ENCODE measurements around the gene IPO8.

The IPO8 gene

DNA sequence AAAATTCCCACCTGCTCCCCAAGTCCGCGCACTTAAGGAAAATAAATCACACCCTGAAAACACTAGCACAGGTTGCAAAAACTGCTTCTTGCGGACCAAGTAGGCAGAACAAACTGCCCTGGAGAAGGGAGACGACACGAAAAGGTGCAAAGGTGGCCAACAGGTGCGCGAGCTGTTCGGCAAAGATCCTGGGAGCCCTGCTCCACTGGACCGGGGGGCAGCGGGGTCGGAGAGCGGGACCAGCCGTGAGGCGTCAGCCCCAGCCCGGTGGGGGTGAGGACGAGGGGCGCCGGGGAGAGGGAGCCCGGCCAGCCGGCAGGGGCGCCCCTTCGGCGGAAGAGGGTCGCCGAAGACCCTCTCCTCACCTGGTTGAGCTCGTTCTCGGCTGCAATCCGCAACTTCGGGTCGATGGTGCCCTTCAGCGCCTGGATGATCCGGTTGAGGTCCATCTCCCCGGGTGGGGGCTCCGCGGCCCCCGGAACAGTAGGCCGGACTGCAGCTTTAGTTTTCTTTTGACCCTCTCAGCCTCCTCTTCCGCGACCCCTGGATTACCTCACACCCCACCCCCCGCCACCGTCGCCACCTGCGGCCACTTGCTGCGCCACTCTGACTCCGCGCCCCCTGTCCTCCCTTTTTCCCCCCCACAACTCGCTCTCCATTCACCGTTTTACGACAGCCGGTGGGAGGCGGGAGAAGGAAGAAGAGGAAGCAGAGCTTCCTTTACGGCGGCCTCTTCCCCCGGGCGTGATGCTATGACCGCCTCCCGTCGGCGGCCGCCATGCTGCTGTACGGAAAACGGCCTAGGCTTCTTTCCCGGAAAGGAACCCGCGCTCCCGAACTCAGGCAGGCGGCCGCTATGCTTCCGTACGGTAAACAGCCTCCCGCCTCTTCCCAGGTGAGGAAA is at the start of gene IPO8:
Gene IPO8 (minus strand): TSS at position 671 of the 904 bp plus-strand sequence. CDS start 222 bp downstream, at position 449.
- peak; percentile 78 to 79 for DNase-seq (ENCODE audit: low read depth in 2 of 2)

DNA sequence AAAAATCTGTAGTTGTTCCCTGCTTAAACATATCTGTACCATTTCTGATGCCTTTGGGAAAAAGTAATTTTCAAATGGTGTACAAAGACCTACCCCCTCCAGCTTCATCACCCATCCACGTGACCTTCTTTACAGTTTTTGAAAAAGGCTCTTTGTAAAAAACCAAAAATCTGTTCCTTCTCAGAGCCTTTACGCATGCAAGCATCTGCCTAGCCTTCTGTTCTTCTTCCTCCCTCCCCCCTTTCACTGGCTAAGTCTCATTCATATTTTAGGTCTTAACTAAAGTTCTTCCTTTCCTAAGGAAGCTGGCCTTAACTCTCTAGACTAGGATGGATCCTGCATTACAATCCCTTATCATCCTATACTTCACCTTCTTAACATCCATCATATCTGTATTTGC is 48.7 kb upstream of the IPO8 start:
- no peak for DNase-seq (ENCODE audit: low read depth in 2 of 2)

DNA sequence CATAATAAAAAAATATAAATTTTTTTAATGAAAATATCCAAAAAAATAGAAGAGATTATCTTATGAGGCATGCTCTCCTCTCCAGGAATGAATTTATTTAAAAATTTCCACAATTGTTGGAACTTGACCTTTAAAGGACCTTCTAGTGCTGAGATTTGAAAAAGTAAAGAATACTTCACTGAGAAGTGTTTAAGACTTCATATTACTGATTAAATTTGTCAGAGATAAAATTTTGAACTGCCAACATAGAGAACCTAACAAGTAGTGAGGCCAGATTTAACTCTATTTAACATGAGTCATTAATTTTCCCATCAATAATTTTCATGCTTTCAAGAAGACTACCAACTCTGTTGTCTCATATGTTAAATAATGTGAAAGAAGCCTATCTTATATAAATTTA is 44.6 kb upstream of the IPO8 start:
- DNase-seq (ENCODE audit: low read depth in 2 of 2) = no peak

DNA sequence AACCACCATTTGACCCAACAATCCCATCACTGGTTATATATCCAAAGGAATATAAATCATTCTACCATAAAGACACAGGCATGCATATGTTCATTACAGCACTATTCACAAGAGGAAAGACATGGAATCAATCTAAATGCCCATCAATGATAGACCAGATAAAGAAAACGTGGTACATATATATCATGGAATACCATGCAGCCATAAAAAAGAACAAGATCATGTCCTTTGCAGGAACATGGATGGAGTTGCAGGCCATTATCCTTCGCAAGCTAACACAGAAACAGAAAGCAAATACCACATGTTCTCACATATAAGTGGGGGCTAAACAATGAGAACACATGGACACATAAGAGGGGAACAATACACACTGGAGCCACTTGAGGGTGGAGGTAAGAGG is 43.4 kb upstream of the IPO8 start:
- no peak for DNase-seq (ENCODE audit: low read depth in 2 of 2)

DNA sequence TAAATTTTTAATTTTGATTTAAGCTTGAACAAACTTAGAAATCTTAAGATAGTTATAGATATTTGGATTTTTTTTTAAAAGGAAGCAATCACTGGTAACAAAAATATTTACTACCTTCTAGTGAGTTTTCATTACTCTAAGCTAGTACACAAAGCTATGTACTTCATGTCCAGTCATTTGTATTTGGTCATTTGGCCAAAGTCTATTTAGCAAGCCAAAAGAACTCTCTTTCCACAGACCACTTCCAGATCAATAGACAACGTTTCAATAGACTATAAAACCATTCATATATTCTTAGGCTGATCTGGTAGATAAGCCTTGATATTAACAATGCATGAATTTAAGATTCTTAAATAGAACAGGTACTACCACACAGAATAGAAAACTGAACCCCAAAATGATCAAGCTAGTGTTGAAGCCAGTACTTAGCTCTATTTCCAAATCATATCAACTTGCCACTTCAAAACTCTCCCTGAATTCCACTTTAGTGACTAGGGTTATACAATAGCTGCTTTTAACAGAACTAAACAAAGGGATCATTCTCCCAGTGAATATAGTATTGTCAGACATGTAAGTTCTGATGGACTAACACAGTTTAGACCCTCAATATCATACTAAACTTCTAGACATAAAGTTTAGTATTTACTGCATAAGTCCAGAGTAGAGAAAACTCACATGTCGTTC is 37.4 kb upstream of the IPO8 start:
- no peak for DNase-seq (ENCODE audit: low read depth in 2 of 2)

DNA sequence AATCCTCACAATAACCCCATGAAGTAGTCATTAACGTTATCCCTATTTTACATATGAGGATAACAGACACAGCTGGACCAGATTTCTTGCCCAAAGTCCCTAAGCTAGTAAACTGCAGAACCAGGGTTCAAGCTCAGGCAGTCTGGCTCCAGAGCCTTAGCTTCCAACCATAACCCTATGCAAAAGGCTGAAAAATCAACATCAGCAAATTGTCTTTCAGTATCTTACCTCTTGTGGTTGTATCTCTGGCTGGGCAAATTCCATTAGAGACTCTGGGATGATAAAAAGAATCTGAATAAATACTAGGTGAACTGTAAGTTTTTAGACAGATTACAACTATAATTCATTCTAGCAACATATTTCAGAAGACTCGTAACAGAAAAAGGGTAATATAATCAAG is 34.3 kb upstream of the IPO8 start:
- no peak for DNase-seq (ENCODE audit: low read depth in 2 of 2)

DNA sequence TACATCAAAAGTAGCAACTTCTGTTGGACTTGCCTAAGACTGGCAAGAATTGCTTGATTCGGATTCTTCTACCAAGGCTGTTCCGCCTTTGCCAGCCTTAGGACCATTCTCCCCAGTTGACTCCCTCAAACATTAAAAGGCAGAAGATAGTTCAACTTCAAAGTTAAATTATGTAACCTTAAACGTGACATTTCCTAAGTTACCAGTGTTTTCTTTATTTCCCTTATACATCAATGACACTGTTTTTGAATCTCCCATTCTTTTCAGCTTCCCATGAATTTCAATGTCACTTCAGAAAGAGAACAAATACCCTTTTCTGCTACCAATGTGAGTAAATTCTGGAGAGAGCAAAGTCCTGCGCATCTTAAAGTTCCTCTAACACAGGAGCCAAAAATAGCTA is 33.9 kb upstream of the IPO8 start:
- DNase-seq (ENCODE audit: low read depth in 2 of 2) = no peak

DNA sequence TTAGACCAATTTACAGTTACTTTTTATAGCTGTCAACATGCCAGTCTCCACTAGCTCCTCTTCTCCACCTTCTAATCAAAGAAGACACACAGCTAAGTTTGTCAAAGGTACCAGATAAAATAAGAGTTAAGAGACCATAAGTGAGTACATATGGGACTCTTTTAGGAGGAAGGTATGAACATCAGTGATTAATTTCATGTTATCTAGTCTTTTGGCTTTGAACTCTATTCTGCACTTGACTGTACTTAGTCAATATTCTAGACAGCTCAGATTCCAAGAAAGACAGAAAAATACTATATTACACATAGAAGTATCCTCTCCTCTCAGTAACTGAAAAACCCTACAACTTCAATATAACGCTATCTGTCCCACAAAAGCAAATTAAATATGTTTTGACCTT is 31.0 kb upstream of the IPO8 start:
- no peak for DNase-seq (ENCODE audit: low read depth in 2 of 2)

DNA sequence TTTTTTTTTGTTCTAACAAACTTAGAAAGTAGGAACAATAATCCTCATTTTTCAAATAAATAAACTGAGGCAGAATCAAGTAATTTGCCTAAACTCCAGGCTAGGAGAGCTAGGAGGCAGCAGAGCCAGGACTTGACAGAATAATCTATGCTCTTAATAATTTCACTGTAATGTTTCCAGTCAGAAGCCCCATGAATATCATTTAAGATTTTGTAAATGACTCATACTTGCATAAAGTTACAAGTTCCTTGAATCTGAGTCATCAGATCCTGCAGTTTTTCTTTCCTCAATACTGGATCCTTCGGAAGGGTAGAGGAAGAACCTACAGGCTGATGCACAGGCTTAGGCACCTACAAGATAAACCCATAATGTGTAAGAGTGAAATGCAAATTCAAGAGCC is 30.1 kb upstream of the IPO8 start:
- no peak for DNase-seq (ENCODE audit: low read depth in 2 of 2)

DNA sequence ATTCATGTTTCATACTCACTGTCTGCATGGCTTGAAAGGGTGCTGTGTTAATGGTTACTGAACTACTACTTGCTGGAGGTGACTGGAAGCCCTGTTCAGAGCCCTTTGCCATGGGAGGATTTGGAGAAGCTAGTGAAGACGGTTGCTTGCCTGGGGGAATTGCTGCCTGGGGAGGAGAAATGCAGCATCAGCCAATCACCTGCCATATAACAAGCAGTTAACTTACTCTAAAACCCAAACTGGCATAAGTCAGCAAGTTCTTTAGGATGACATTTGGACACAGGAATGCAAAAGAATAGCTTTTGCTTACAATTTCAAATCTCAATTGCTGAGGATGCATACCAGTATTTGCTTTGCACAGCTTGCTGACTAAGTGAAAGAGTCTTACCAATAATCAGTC is 23.4 kb upstream of the IPO8 start:
- no peak for DNase-seq (ENCODE audit: low read depth in 2 of 2)

DNA sequence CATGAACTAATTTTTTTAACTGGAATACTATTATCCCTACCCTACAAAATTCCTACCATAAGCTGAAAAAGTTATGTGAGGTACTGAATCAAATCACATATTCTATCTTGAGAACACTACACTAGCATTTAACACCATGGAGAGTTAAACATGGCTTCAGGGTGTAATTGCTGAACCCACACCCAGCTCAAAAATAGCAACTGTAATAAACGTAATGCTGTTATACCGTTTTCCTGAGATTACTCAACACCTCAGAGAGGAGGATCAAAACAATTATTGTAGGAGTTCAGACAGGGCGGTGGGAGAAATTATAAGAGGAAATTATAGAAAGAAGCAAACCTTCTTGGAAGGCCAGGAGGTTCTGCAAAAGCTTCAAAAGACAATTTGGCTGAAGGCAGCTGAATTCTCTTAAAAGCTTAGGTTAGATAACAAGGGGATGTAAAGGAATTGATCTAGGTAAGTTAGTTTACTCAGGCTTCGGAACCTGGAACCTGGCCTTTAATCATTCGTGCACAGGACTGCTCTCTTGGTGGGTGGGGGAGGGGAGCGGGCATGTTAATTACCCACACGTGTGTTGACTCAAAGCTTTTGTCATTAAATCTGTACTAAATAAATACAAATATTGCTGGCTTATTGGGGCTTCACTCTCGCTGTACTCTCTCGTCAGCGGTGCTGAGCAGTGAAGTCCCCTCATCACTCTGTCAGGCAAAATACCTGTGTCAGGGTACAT is 12.1 kb upstream of the IPO8 start:
- DNase-seq (ENCODE audit: low read depth in 2 of 2) = no peak

DNA sequence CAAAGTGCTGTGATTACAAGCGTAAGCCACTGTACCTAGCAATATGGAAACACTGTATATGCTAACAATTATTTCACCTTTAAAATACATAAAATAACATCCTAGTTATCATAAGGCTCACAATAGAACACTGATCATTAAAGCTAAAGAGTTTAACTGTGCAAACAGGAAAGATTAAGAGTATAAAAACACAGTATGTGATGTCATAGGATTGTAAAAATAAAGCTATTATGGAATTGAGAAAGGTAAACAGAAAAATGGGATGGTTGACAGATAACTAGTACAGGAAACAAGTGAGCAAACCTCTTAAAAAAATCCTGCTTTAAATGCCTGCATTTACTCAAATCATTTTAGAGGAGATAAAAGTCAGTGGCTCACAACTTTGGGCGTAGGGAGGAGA is 10.8 kb upstream of the IPO8 start:
- DNase-seq (ENCODE audit: low read depth in 2 of 2) = no peak

DNA sequence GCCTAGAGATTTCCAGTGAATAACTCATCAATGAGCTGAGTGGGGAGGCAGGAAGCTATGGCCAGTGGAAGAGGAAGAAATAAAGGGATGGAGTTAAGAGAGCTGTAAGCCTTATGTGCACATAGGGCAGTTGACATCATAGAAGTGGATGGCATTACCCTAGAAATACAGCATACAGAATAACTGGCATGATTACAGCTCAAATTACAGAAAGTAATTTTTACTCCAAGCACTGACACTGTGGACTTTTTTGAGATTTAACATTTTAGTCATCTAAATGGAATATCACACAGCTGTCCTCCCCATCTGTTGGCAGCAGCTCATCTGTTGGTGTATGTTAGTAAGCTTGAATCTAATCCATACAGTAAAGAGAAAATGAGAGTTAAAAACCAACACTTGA is 5.4 kb upstream of the IPO8 start:
- DNase-seq (ENCODE audit: low read depth in 2 of 2) = no peak

DNA sequence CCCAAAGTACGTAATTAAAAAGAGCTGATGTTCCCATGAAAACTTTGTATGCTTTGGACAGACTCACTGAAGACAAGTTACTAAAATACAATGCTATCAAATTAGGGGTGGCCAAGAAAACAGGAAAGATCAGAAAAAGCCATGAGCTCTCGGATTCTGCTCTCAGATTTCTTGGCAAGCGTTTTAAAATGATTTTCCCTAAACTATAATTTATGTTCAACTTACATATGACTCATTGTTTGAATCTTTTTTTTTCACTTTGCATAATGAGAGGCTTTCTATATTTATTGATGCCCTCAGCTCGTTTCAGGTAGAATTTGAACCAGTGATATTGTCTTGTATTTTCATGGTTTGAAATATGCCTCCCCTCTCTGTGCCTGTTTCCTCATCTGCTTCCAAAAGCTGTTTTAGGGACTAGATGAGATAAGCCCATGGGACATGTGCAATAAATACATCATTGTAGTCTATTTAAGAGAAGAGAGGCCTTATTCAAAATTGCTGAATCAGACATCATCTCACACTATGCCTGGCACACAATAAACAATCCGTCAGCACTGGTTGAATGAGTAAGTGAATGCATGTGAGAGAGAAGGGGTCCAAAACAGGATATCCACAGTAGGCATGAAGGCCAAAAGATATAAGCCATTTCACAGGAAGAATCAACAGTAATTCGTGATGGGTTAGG is 4.7 kb upstream of the IPO8 start:
- DNase-seq (ENCODE audit: low read depth in 2 of 2) = no peak

DNA sequence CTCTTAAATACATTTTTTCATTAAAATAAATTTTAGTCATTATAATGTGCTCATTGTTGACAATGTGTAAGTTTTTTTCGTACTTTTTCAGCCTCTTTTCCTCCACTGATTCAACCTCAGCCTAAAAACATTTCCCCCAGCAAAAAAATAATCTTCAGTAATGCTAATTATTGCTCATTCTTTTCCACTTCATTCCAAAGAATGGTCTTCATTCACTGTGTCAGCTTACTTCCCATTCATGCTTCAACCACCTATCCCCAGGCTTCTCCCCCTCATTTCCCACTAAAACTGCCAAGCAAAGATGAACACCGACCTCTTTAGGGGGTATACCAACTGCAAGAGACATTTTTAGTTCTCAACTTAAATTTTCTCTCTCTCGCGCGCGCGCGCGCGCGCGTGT is 2.7 kb upstream of the IPO8 start:
- DNase-seq (ENCODE audit: low read depth in 2 of 2) = no peak

DNA sequence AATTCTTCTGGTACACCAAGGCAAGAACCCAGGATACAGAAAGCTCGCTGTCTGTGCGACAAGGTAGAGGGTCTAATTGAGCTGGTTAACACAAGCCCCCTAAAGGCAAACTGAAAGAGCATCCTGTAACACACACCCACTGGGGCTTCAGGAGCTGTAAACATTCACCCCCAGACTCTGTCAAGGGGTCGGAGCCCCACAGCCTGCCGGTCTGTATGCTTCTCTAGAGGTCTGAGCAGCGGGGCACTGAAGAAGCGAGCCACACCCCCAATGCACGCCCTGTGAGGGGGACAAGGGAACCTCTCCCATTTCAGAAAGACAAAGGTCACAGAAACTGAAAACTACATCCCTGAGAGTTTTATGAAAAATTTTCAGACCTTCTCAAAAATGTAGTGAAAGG is 1.3 kb upstream of the IPO8 start:
- no peak for DNase-seq (ENCODE audit: low read depth in 2 of 2)

DNA sequence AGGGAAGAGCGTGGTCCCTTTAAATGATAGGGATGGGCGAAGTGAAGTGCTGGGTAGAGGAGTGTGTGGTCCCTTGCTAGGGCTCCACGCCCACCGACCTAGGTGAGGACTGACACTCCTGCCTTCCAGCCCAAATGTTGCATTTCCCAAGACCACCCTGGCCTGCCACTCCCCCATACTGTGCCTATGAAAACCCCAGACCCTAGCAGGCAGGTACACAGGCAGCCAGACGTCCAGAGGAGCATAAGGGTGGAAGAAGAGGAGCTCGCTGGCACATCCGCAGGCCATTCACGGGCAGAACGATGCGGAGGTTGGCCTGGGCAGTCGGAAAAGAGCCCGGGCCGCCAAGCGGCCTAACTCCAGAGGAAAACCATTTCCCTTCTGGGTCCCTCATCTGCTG is 817 bp upstream of the IPO8 start:
- no peak for DNase-seq (ENCODE audit: low read depth in 2 of 2)

DNA sequence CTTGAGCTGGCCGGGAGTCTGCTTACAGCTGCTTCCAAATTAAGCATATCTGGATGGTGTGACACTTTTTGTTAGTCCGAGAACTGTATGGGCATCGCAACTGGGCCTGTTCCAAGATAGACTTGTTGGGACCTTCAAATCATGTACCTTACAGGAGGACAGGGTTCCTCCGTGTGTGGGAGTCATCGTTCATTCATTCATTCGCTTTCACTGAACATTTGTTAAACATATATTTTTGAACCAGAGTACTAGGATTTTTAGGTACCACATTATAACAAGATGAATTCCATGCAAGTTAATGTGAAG is 387 bp upstream of the IPO8 start:
- DNase-seq (ENCODE audit: low read depth in 2 of 2) = no peak

DNA sequence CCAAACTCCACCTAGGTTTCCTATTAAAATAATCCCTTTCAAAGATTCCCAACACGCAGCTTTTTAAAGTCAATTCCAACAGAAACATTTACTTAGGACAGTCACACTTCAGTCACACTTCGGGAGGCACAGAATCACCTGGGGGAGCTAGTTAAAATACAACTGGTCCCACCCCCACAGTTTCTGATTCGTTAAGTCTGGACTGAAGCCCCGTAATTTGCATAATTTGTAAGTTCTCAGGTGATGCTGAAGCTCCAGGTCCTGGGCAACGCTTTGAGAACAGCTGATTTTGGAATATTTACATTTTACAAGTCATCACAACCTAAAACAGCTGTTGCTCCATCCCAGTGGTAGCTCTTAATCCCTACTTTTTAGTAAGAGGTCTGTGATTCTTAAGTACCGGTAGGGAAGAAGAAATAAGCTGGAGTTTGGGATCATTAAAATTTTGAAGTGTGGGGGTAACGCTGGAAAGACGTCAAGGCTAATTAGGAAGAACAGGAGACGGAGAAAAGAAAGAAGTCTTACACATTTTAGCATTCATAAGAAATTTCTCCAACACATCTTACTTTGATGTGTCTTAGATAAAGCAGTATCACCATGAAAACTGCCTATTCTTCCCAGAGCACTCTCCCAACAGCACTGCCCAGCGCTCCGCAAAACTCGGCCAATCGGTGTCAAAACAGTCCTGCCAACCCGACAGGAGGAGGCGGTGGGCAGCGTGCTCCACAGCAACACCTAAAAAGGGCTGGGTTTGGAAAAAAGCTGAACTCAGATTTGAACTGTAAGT is 1.1 kb downstream of the IPO8 start:
- no peak for DNase-seq (ENCODE audit: low read depth in 2 of 2)

DNA sequence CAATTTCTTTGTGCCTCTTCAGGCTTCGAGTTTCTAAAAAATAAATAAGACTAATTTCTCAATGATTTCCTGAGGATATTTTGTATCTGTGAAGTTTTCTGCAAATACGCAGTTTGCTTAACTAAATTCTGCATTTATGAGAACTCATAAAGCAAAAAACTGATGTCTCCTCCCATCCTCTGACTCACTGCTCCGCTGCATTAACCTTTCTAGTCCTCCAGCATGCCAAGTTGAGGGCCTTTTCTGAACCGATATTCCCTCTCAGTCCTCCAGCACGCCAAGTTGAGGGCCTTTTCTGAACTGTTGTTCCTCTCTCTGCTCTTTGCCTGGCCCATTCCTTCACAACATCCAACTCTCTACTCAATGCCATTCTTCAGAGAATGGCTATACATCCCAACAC is 3.2 kb downstream of the IPO8 start:
- DNase-seq (ENCODE audit: low read depth in 2 of 2) = no peak

DNA sequence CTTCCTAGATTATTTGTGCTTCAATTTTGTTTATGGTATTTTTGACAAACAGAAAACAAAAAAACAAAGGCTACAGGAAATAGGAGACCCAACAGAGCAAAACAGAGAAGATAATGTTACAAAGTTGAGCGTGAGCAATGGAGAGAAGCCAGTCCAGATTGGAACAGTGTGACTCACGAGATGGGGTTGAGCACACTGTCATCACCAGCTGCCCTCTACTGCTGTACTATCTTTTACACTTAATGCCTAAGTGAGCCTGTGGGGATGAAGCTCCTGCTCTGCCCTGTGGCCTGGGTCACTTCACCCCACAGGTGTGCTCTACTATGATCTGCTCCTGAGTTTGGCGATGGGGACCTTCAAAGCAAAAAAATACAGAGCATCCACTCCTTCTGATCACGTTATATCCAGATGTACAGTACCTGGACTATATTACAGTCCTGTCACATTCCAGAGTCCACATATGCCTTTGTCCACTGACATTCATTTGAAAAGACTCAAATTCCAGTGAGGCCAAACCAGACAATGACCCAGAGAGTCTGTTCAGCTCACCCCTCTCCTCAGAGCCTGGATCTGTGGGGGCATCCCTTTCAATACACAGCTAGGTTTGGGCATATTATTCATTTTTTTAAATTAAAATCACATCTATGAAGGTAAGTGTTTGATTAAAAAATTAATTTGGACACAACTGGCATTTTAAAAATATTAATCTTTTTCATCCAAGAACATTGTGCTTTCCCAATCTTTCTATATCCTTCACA is 4.4 kb downstream of the IPO8 start:
- DNase-seq (ENCODE audit: low read depth in 2 of 2) = no peak

Measured in activated CD4-positive, alpha-beta T cell treated with anti-CD3 and anti-CD28 coated beads for 24 hours (primary cell).